Prostate gland (tissue), 2 donors: Measurements from ENCODE around the gene MDGA2.

Experiments
- CTCF ChIP-seq, 4 experiments: fragments of 200-600 bp in 2 of 4; fragments of 450-650 bp in 2 of 4; sonication (generic) in 2 of 4; IDR thresholded peaks; 1 replicate in 3 of 4; 2 replicates in 1 of 4; pipeline ENCODE4 v1.5.1; 2016 to 2019; ENCODE audit warnings: antibody characterized with exemption in 4 of 4, mild to moderate bottlenecking in 2 of 4, moderate library complexity in 2 of 4
- POLR2A ChIP-seq: fragments of 450-650 bp; IDR thresholded peaks from one replicate; pipeline ENCODE4 v1.6.1; 2016; ENCODE audit warnings: antibody characterized with exemption, mild to moderate bottlenecking
- POLR2AphosphoS5 ChIP-seq: sonication (generic); formaldehyde crosslinking; IDR thresholded peaks from one replicate; pipeline ENCODE4 v1.6.1; 2017; ENCODE audit warnings: antibody characterized with exemption

GRCh38 chr14:47332939-47333338, 342.5 kb downstream of the MDGA2 start:
- peak in 1 of 4 experiments; percentile 25 for TF ChIP-seq CTCF (IDR thresholded peaks at IDR 0.05)
- TF ChIP-seq POLR2AphosphoS5, result no peak
- no peak for TF ChIP-seq POLR2A
